ENCODE data around the gene RPTOR.

DNA sequence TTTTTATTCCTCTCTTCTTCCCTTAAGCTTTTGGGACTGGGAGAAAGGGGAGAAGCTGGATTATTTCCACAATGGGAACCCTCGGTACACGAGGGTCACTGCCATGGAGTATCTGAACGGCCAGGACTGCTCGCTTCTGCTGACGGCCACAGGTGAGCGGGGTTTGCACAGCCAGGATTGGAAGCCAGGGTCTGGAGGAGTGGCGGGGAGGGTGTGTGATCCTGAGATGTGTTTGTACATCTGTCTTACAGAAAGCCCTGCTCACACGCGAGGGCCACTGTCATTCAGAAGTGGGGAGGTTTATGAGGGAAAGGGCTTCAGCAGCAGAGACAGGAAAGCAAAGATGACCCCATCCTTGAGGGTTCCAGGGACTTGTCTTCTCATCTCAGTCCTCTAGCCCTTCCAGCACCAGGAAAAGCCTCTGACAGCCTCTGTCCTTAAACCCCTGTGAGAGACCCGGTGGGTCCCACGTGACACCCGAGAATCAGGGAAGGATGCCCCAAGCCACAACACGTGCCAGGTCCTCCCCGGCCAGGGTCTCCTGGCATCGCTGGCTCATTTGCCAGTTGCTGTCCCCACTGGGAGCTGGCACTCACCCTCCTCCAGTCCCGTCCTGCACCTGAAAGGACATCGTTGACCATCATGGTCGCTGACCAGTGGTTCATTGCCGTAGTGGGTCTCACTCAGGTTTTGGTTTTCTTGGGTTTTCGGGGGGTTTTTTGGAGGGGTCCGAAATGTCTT lies 402.7 kb downstream of the RPTOR start:
- TF ChIP-seq, protein P1, sequence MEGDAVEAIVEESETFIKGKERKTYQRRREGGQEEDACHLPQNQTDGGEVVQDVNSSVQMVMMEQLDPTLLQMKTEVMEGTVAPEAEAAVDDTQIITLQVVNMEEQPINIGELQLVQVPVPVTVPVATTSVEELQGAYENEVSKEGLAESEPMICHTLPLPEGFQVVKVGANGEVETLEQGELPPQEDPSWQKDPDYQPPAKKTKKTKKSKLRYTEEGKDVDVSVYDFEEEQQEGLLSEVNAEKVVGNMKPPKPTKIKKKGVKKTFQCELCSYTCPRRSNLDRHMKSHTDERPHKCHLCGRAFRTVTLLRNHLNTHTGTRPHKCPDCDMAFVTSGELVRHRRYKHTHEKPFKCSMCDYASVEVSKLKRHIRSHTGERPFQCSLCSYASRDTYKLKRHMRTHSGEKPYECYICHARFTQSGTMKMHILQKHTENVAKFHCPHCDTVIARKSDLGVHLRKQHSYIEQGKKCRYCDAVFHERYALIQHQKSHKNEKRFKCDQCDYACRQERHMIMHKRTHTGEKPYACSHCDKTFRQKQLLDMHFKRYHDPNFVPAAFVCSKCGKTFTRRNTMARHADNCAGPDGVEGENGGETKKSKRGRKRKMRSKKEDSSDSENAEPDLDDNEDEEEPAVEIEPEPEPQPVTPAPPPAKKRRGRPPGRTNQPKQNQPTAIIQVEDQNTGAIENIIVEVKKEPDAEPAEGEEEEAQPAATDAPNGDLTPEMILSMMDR (IDR thresholded peaks at IDR 0.05), result no peak
- no peak for TF ChIP-seq POLR2A (IDR thresholded peaks at IDR 0.05; ENCODE audit: low read depth)

Data from esophagus muscularis mucosa (tissue), 3 donors.